Peyer's patch (tissue), 4 donors: Measurements from ENCODE around the gene ACOX3.

Source experiments
- CTCF ChIP-seq, 6 experiments: fragments of 450-650 bp in 4 of 6; fragments of 200-600 bp in 2 of 6; sonication (generic) in 1 of 6; IDR thresholded peaks; one replicate each; pipeline ENCODE4 v1.5.1; 2017 to 2019; ENCODE audit warnings: antibody characterized with exemption in 6 of 6, mild to moderate bottlenecking in 3 of 6, moderate library complexity in 1 of 6
- POLR2A ChIP-seq, 2 donors: fragments of 450-650 bp; IDR thresholded peaks; one replicate each; pipeline ENCODE4 v1.5.1; 2017; ENCODE audit warnings: antibody characterized with exemption in 2 of 2, mild to moderate bottlenecking in 2 of 2, moderate library complexity in 2 of 2

- TF ChIP-seq CTCF (IDR thresholded peaks at IDR 0.05) (no peak), POLR2A (IDR thresholded peaks at IDR 0.05) (no peak)
These were observed 29.0 kb upstream of the ACOX3 start for GRCh38 chr4:8469550-8469949.
